OCI-LY3 (cell line): ENCODE data around the gene CCL21.

ENCODE experiments used
- H2AFZ ChIP-seq: fragments of 200-600, 300-600 bp; shearing (Covaris generic); 2 replicates; pipeline ENCODE4 v1.6.0; 2014; ENCODE audit warnings: antibody characterized with exemption, low read depth, low read length
- H3K27ac ChIP-seq: fragments of 200-600, 300-600 bp; sonication (generic); 2 replicates; pipeline ENCODE4 v1.5.1; 2014; ENCODE audit warnings: mild to moderate bottlenecking, low read length, moderate library complexity, mixed read lengths
- H3K27me3 ChIP-seq: fragments of 200-600, 300-600 bp; sonication (generic); 2 replicates; pipeline ENCODE4 v1.6.1; 2014; ENCODE audit warnings: low read depth, low read length, mixed read lengths
- H3K36me3 ChIP-seq: fragments of 200-600, 300-600 bp; sonication (generic); replicated peaks from 2 replicates; pipeline ENCODE3; 2014; ENCODE audit warnings: low read depth, low read length, mixed read lengths
- H3K4me1 ChIP-seq: fragments of 300-600, 200-600 bp; sonication (generic); 2 replicates; pipeline ENCODE4 v1.6.1; 2014; ENCODE audit warnings: low read length, mixed read lengths
- H3K4me2 ChIP-seq: fragments of 200-600, 300-600 bp; sonication (generic); 2 replicates; pipeline ENCODE4 v1.6.1; 2014; ENCODE audit warnings: low read length, mixed read lengths
- H3K4me3 ChIP-seq: fragments of 300-600, 200-600 bp; sonication (generic); 2 replicates; pipeline ENCODE4 v1.5.1; 2014; ENCODE audit warnings: antibody characterized with exemption, mild to moderate bottlenecking, low read length, moderate library complexity
- H3K79me2 ChIP-seq: fragments of 300-600, 200-600 bp; shearing (Covaris generic); 2 replicates; pipeline ENCODE4 v1.6.1; 2014; ENCODE audit warnings: mild to moderate bottlenecking, low read length, mixed read lengths
- H3K9ac ChIP-seq: fragments of 300-600, 200-600 bp; shearing (Covaris generic); 2 replicates; pipeline ENCODE4 v1.6.0; 2014; ENCODE audit warnings: mild to moderate bottlenecking, low read length, moderate library complexity
- H3K9me3 ChIP-seq: fragments of 200-600, 300-600 bp; shearing (Covaris generic); 2 replicates; pipeline ENCODE4 v1.6.1; 2014; ENCODE audit warnings: low read length, mixed read lengths; ENCODE audit not compliant: insufficient read depth
- H4K20me1 ChIP-seq: fragments of 200-600, 300-600 bp; sonication (generic); 2 replicates; pipeline ENCODE4 v1.6.1; 2016; ENCODE audit warnings: low read length, mixed read lengths; ENCODE audit not compliant: insufficient read depth
- EZH2phosphoT487 ChIP-seq: fragments of 200-600 bp; shearing (Covaris generic); IDR thresholded peaks from 2 replicates; pipeline ENCODE4 v1.6.1; 2018; ENCODE audit warnings: antibody characterized with exemption, mixed run types, low read depth
- TF ChIP-seq, protein P1 (sequence below): fragments of 200-600, 300-600 bp; sonication (generic); IDR thresholded peaks from 2 replicates; pipeline ENCODE4 v1.5.1; 2014; ENCODE audit warnings: antibody characterized with exemption, low read length, low read depth

The CCL21 gene

DNA sequence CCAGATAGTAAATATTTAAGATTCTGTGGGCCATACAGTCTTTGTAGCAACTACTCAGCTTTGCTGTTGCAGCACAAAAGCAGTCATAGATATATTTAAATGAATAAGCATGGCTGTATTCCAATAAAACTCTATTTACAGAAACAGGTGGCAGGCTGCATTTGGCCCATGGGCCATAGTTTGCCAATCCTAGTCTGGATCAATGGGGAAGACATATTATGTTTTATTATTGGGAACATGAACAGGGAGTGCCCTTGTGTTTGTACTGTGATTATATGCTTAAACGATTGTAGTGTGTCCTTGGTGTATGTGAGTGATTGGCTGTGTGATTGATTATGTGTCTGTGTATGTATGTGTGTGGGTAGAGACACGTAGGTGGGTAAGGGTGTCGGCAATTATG lies 35.5 kb downstream of the CCL21 start:
- Histone ChIP-seq H3K27ac (no peak overlapping the region), H3K9ac (no peak overlapping the region), H3K4me2 (no peak overlapping the region), H3K4me1 (no peaks in the 10 kb centered on the region), H3K4me3 (no peak overlapping the region), H3K9me3 (no peaks in the 10 kb centered on the region), H2AFZ (no peak overlapping the region), H3K79me2 (no peaks in the 10 kb centered on the region), H4K20me1 (no peaks in the 10 kb centered on the region), H3K36me3 (peaks cover 5% of the 10 kb centered on the region), H3K27me3 (no peaks in the 10 kb centered on the region)
- TF ChIP-seq EZH2phosphoT487 = no peak
- TF ChIP-seq, protein P1, sequence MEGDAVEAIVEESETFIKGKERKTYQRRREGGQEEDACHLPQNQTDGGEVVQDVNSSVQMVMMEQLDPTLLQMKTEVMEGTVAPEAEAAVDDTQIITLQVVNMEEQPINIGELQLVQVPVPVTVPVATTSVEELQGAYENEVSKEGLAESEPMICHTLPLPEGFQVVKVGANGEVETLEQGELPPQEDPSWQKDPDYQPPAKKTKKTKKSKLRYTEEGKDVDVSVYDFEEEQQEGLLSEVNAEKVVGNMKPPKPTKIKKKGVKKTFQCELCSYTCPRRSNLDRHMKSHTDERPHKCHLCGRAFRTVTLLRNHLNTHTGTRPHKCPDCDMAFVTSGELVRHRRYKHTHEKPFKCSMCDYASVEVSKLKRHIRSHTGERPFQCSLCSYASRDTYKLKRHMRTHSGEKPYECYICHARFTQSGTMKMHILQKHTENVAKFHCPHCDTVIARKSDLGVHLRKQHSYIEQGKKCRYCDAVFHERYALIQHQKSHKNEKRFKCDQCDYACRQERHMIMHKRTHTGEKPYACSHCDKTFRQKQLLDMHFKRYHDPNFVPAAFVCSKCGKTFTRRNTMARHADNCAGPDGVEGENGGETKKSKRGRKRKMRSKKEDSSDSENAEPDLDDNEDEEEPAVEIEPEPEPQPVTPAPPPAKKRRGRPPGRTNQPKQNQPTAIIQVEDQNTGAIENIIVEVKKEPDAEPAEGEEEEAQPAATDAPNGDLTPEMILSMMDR = no peak

DNA sequence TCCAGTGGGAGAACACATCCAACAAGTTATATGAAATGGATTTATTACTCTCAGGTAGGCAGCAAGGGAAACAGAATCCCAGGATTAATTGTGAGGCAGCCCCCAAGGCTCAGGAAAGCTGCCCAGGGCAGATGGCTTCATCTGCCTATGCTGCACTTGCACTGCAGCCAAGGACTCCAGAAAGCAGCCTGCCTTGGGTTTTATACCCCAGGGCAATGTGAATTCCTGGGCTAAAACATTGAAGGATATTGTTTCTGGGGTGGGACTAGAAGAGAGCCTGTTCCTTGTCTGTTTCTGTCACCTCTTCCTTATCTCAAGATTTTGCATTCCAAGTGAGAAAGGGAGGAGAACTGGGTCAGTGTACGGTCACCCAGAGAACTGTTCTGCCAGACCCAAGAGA lies 38.6 kb downstream of the CCL21 start:
- Histone ChIP-seq H4K20me1 (no peaks in the 10 kb centered on the region), H3K9me3 (no peaks in the 10 kb centered on the region), H3K36me3 (peaks cover 9% of the 10 kb centered on the region), H3K4me2 (no peak overlapping the region), H3K27ac (no peak overlapping the region), H3K27me3 (no peaks in the 10 kb centered on the region), H3K4me3 (no peak overlapping the region), H3K4me1 (no peaks in the 10 kb centered on the region), H3K9ac (no peak overlapping the region), H3K79me2 (no peaks in the 10 kb centered on the region), H2AFZ (no peak overlapping the region)
- TF ChIP-seq EZH2phosphoT487 = no peak
- TF ChIP-seq, protein P1 = no peak

DNA sequence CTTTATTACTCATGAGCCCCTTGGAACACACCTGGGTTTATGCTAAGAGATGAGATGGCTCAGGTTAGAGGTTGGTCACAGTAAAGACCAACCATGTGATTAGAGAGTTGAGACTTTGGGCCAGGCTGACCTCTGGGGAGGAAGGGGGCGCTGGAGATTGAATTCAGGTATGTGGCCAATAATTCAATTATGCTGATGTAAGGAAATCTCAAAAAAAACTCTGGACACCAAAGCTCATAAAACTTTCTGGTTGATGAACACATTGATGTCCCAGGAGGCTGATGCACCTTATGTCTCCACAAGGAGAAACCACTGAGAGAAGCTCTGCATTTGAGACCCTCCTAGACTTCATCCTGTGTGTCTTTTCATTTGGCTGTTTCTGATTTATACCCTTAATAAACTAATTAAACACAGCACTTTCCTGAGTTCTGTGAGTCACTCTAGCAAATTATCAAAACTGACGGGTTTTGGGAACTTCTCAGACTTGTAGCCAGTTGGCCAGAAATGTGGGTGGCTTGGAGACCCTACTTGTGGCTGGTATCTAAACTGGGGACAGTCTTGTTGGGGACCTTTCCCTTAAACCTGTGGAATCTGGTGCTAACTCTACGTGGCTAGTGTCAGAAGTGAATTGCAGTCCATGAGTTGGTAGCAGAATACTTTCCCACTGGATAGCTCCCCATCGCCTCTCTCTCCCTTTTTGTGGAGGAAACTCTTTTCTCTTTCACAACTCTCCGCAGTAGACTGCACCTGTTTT lies 40.0 kb downstream of the CCL21 start:
- Histone ChIP-seq H3K36me3 (peaks cover 9% of the 10 kb centered on the region), H3K27me3 (no peaks in the 10 kb centered on the region), H3K4me3 (no peak overlapping the region), H3K4me2 (no peak overlapping the region), H3K9ac (no peak overlapping the region), H3K79me2 (no peaks in the 10 kb centered on the region), H3K27ac (no peak overlapping the region), H3K9me3 (no peaks in the 10 kb centered on the region), H2AFZ (no peak overlapping the region), H3K4me1 (no peaks in the 10 kb centered on the region), H4K20me1 (no peaks in the 10 kb centered on the region)
- TF ChIP-seq, protein P1 = no peak
- TF ChIP-seq EZH2phosphoT487 = no peak

DNA sequence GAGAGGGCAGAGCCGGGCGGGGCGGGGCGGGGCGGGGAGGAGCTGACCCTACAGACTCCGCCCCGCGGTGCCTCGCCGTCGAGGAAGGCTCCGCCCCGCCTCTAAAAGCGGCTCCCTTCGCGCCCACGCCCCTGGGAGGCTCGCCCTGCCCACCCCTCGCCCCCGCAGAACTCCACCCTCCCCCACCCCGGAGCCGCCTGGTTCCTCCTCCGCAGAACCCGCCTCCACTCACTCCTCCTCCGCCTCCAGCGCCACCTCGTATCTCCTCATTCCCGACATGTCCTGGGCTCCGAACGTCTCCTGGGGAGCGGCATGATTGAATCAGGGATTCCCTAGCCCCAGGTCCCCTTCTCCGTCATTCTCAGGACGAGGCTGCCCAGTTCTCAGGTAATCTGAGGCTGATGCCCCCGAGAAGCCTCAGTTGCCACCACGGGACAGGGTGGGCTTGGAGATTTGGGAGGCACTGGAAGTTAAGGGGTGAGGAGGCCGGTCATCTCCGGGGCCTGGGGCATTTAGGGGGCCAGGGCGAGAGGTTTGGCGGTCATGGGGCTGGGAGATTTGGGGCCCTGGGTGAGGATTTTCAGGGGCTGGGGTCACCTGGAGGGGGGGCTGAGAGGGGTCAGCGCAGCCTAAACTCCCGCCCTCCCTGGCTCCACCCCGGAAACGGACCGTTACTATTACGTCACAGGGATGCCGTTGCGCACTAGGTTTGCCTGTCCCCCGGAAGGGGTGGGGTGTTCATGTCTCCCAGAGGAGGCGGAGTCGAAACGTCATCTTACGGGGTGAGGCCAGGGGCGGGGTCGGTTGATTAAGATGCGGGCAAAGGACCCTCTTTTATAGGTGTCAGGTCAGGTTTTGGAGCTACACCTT lies 44.3 kb downstream of the CCL21 start:
- Histone ChIP-seq H4K20me1 (no peaks in the 10 kb centered on the region), H3K4me3 (peak overlapping the region; percentile 96), H3K9me3 (no peaks in the 10 kb centered on the region), H3K9ac (peak overlapping the region; percentile 99), H3K27ac (peak overlapping the region; percentile 85), H3K79me2 (no peaks in the 10 kb centered on the region), H3K36me3 (peaks cover 9% of the 10 kb centered on the region), H3K27me3 (no peaks in the 10 kb centered on the region), H3K4me2 (peak overlapping the region; percentile 96), H2AFZ (peak overlapping the region; percentile 93), H3K4me1 (peaks cover 7% of the 10 kb centered on the region)
- TF ChIP-seq, protein P1 = no peak
- no peak for TF ChIP-seq EZH2phosphoT487
